HT1080 (cell line): Measurements from ENCODE around the gene CCDC17. TPM values are rescaled to one million over a fixed set of nuclear protein-coding genes. Genes with fewer than 3 reads are reported as not detected.
A peak's percentile ranks its signal among the peaks of the same experiment; 100 is the strongest.
"Not testable (repeated sequence)": the region's sequence is repeated elsewhere in the genome, so short reads cannot be mapped to it uniquely, and the experiment has no call there.

ENCODE experiments used
- DNase-seq: peaks from one replicate; pipeline ENCODE4 v3.0.0-alpha.2; 2015; ENCODE audit warnings: low read depth
- total RNA-seq: library from RNA; depleted of rRNA; stranded (reverse); fragments of >200 nt; shearing (Covaris generic); gene quantifications from 2 replicates; pipeline ENCODE4 v1.2.3, GENCODE V29; 2014

Gene CCDC17
- total RNA-seq, 1 experiment from 2014 or later, result 0.56 TPM

GRCh38 chr1:45622524-45623394, 1.1 kb downstream of the CCDC17 start:
- DNase-seq, result no peak

- DNase-seq, result no peak
These were observed 1.8 kb downstream of the CCDC17 start for GRCh38 chr1:45621895-45622523.

GRCh38 chr1:45621501-45621836, 2.4 kb downstream of the CCDC17 start:
- no peak for DNase-seq

GRCh38 chr1:45620588-45621500, 3.0 kb downstream of the CCDC17 start:
- DNase-seq, result no peak

- no peak for DNase-seq
These were observed 4.5 kb downstream of the CCDC17 start for GRCh38 chr1:45619149-45619921.

- peak; percentile 82 for DNase-seq
These were observed 6.2 kb downstream of the CCDC17 start for GRCh38 chr1:45617618-45618017.

- no peak for DNase-seq
These were observed 8.0 kb downstream of the CCDC17 start for GRCh38 chr1:45615885-45616284.

- no peak for DNase-seq
These were observed 10.8 kb downstream of the CCDC17 start for GRCh38 chr1:45612941-45613579.

- no peak for DNase-seq
These were observed 13.1 kb downstream of the CCDC17 start for GRCh38 chr1:45610589-45611226.

GRCh38 chr1:45608175-45609156, 15.4 kb downstream of the CCDC17 start:
- DNase-seq, result no peak

GRCh38 chr1:45607404-45608074, 16.3 kb downstream of the CCDC17 start:
- no peak for DNase-seq

- no peak for DNase-seq
These were observed 19.6 kb downstream of the CCDC17 start for GRCh38 chr1:45604239-45604638.

- not testable (repeated sequence) for DNase-seq
These were observed 27.1 kb downstream of the CCDC17 start for GRCh38 chr1:45596765-45597164.

- DNase-seq, result no peak
These were observed 29.4 kb downstream of the CCDC17 start for GRCh38 chr1:45594412-45594811.

GRCh38 chr1:45589861-45590260, 34.0 kb downstream of the CCDC17 start:
- no peak for DNase-seq

- no peak for DNase-seq
These were observed 37.1 kb downstream of the CCDC17 start for GRCh38 chr1:45586769-45587168.

GRCh38 chr1:45585496-45586075, 38.3 kb downstream of the CCDC17 start:
- no peak for DNase-seq

- DNase-seq, result no peak
These were observed 38.8 kb downstream of the CCDC17 start for GRCh38 chr1:45585110-45585426.
